ENCODE results near the gene TMEM178B.

The TMEM178B gene

DNA sequence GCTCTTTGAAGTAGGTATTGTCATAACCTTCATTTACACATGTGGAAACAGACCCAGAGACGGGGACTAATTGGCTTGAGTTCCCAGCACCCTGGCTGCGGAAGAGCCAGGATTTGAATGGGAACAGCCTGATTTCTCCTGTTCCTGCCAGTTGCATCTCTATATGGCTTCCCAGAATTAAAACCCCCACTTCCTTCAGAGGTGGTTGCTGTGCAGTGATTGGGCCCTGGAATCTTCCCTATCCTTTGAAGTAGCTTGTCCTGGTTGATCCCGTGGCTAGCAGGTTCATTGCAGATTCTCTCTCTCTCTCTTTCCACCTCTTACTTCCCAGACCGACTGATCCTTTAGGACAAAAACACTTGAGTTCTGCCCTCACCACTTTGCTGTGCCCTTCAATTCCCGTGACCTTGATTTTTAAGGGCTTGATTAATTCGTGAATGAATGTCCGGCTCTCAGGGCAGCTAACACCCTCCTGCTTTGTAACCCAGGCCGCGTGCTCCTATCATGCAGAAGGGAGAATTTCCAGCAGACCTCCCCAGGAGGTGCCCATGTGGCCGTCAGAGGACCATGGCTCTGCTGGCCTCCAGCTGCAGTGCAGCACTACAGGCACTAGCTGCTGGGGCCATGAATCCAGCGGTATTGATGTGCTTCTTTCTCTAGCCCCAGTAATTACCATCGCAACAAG, 356.7 kb downstream of the TMEM178B start:
- DNase-seq (ENCODE audit: low read depth in 2 of 2): no peak

DNA sequence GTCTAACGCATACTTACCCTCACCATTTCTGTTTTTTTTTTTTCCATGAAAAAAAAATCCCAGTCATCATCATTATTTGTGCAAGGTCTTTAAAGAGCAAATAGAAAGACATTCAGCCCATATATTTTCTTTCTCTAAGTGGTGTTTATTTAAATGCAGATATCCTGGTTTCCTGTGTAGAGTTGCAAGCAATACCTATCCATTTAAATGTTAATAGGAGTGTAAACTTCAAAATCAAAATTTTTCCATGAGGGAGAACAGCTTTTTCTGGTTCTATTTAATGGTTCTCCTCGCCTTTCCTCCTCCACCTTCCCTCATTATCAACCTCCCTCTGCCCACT, 357.2 kb downstream of the TMEM178B start:
- no peak for DNase-seq (ENCODE audit: low read depth in 2 of 2)

DNA sequence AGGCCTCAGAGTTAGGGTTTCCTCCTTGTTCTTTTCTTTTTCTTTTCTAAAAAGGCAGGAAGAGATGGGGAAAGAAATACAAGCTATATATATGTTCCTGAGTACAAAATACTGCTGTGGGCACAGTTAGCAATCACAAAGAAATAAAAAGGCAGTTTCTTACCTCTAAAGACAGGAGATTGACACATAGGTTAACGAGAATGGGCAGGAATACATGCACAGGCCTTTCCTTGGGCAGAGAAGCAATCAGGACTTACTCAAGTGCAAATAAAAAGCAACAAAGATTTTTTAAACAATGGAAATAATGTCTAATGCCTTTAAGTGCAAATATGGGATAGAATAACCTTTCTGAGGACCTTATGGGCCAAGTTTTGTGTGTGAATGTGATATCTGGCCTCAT, 357.8 kb downstream of the TMEM178B start:
- DNase-seq (ENCODE audit: low read depth in 2 of 2): no peak

DNA sequence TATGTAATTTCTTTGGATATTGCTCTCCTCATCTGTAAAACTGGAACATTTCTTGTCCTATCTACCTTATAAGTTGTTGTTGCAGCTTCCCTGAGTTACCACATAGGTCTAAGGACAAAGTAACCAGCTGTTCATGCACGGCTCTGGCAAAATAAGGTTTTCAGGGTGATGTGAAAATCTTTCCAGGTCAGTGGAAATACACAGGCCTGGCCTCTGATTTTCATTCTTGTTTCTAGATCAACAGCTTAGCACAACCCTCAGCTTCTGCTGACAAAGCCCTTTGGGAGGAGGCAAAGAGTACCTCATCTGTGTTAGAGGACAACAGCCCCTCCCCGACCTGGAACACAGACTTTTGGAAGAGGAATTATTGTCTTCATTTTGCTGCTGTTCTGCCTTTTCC, 359.8 kb downstream of the TMEM178B start:
- DNase-seq (ENCODE audit: low read depth in 2 of 2): no peak

DNA sequence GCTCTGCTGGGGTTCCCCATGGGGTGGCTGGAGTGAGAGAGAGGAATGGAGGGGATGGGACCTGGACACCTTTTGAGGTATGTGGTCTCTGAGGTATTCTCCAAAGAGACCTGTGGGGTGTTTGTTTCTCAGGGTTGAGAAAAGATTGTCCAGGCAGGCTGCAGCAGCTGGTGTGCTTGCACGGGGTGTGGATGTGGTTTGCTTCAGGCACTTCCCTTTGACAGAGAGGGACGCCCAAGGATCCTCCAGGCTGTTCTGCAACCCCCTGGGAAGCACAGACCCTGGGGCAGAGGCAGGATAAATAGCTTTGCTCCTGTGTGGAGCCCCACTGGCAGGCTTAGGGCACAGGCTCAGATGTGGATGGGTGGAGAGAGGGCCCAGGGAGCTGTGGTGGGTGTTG, 362.3 kb downstream of the TMEM178B start:
- no peak for DNase-seq (ENCODE audit: low read depth in 2 of 2)

DNA sequence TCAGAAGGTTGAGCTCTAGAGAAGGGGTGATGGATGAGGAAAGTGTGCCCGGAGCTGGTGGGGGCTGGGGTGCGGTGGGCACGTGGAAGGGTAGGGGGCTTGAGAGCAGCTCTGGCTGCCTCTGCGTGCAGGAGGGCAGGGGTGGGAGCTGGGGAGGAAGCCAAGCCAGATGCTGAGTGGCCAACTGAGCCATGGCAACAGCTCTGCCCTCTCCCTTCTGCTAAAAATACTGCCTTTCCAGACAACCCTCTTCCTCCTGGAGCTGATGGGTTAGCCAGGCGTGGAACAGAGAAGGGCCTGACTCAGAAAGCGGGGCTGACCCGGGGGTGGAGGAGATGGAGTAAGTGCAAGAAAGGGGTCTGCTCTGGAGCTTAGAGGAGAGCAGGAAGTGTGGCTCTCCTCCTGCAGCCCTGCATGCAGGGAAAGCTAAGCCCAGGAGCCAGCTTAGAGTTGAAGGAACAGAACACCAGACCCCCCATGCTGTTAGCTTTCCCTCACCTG, 362.8 kb downstream of the TMEM178B start:
- DNase-seq (ENCODE audit: low read depth in 2 of 2): no peak

DNA sequence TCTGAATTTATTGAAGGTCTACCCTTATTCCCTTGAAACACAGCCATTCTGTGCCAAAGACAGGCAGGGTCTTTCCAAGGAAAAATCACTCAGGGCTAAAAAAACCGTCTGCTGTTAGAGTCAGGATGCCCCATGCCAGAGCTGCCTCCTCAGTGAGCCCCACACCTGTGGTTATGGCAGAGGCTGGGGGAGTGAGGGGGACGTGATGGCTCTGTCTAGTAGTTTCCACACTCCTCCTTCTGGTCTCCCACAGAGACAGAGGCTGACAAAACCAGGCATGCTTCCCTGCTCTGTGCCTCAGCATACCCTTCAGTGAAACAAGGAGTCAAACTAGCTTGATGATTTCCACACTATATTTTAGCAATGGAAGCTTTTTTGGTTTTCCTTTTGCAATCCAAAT, 365.3 kb downstream of the TMEM178B start:
- no peak for DNase-seq (ENCODE audit: low read depth in 2 of 2)

DNA sequence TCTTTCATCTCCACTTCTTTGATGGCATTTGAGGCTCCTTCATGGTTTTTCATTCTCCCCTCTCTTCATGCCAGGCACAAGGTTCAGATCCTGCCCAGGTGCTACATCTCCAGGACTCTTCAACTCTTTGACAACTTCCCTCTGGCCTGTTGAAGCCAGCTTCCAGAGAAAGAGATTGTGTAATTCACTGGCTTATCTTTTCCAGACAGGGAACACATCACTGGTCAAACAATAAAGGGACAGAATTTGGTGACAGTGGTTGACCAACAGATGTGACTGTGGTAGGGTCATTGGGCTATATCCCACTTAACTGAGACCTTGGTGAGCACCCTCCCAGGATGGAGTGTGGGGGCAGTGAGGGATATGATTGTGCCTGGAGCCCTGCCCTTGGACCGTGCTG, 365.9 kb downstream of the TMEM178B start:
- DNase-seq (ENCODE audit: low read depth in 2 of 2): no peak

DNA sequence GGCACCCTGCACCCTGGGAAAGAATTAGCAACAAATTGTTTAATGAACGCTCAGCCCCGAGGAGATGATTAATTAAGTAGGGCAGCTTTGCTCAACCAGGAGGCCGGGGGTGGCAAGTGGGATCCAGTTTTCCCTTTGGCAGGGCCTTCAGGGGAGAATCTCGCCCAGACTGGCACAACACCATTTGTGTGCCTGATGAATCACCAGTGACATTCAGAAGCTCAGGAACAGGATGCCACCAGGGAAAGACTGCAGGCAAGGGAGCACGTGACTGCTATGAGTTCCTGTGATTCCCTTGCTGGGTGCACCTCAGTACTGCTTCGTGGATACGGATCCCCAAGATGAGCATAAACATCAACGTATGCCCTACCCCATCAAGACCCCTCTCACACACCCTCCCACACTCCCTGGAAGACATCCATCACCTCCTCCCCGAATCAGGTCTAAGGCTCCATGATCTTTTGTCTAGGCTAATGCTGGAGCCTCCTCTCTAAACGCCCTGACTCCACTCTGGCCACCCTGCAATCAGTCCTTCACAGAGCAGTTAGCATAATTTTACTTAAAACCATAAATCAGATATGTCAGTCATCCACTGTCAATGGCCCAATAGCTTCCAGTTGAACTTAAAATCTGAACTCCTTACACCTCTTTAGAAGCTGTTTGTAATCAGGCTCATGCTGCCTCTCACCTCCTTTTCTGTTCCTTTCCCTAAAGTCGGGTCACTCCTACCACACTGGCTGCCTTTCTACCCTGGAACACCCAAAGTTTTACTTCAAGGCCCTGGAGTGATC, 368.2 kb downstream of the TMEM178B start:
- no peak for DNase-seq (ENCODE audit: low read depth in 2 of 2)

DNA sequence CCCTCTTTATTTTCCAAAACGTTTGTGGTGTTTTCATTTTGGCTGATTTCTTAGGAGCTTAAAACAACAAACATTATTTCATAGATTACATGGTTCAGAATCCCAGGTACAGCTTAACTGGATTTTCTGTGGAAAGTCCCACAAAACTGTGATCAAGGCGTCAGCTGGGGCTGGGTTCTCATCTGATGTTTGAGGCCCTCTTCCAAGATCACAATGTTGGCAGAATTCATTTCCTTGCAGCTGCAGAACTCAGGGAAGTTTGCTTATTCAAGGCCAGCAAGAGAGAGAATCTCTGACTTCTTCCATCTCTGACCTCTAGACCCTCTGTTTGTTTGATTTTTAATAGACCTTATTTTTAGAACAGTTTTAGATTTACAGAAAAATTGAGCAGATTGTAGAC, 368.9 kb downstream of the TMEM178B start:
- DNase-seq (ENCODE audit: low read depth in 2 of 2): no peak

DNA sequence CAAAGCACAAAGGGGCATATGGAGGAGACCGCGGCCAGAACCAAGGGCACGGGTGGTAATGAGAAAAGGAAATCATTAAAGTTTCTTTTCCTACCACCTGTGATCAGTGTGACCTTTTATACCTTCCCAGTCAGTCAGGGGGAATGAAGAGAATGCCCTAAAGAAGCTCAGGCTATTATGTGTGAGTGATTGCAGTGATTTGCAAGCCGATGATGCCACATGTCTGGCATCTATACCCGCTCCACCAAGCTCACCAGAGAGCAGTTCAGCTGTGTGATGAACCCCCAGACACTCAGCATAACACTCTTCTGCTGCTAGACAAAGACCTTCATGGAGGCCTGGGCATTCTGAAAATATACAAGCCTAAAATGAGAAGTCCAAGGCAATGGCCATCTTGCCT, 371.1 kb downstream of the TMEM178B start:
- no peak for DNase-seq (ENCODE audit: low read depth in 2 of 2)

DNA sequence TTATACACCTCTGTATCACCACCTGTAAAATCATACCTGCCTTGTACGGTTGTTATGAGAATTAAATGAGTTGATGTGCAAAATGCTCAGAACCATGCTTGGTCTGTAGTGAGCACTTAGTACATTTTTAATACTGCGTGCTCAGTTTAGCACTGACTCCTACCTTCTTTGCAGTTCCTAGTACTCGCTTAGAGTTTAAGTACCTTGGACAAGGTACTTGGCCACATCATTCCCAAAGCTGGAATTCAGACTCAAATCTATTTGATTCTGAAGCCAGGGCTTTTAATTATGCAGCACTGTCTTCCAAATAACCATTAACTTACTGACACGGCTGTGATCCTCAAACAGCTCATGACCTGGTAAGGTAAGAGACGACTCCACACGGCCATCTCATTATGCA, 377.4 kb downstream of the TMEM178B start:
- DNase-seq (ENCODE audit: low read depth in 2 of 2): no peak

DNA sequence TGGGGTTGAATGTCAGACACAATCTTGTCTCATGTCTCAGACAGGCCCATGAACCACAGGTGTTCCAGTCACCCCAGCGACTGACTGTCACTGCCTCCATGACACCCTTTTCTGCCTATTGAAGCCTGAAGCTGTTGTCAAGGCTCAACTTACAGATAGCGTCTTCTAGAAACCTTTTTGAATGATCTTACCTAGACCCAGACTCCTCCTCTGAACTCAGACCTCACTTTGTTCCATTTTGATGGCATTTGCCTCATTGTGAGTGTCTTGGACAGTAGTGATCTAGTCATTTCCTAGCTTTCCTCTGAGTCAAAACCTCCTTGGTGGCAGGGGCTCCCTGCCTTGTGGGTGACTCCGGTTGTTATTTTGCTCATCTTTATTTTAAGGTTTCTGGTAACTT, 379.0 kb downstream of the TMEM178B start:
- DNase-seq (ENCODE audit: low read depth in 2 of 2): no peak

DNA sequence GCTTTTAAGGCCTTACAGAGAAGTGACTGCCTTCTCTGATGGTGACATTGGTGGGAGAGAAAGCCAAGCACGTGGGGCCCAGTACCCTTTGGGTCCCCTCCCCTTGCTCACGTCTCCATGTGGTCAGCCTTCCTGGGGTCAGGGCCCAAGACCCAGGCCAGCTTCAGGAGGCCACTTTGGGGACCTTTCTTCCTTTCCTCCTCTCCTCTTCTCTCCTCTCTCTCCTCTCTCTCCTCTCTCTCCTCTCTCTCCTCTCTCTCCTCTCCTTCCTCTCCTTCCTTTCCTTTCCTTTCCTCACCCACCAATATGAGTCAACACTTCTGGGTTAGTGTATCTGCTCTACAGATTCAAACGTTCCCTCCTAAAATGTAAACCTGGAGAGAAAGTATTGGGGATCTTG, 380.5 kb downstream of the TMEM178B start:
- DNase-seq (ENCODE audit: low read depth in 2 of 2): no peak

DNA sequence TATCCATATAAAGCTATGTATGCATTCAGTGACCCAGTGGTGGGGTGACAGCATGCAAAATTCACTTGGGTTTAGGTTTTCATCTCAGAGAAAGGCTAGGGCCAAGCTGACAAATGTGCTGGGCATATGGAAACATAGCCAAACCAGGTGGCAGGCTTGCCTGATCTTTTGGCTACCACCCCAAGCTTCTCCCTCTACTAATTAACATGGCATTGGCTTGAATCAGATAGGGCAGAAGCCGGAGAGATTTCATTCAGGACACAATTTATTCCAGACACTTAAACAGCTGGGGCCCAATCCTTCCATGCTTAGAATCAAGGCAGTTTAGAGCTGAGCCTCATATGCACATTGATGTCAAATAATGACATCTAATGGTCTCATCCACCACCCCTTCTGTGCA, 381.9 kb downstream of the TMEM178B start:
- DNase-seq (ENCODE audit: low read depth in 2 of 2): no peak

DNA sequence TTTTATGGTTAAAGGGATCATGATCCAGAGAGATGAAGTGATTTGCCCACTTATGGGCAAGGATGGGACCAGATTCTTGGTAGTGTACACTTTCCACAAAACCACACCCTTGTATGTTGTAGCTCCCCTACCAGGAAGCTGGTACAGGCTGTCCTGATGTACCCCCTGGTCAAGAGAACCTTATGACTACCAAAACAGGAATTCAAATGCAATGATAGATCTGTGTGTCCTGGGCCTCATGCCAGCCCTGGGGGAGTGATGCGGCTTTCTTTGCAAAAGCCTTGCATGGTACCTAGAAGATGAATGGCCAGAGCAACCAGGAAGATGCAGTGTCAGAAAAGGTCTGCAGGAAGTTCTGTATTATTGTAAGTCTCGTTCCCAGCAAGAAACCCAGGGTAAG, 382.4 kb downstream of the TMEM178B start:
- DNase-seq (ENCODE audit: low read depth in 2 of 2): no peak

DNA sequence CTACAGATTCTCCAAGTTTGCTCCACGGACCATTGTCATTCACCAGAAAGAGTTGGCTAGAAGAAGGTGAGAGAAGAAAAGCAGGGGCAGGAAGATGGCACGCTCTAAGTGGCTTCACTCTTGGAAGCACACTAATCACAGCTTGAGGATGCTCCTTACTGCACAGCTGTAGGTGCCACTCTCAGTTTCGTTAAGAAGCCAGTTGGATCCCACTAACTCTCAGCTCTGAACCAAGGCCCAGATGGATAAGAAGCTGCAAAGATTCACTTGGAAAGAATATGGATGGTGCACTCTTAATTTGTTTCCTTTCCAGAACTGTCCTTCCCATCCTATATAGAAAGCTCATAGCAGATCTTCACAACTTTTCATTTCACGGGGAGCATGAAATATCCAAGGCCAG, 382.8 kb downstream of the TMEM178B start:
- no peak for DNase-seq (ENCODE audit: low read depth in 2 of 2)

DNA sequence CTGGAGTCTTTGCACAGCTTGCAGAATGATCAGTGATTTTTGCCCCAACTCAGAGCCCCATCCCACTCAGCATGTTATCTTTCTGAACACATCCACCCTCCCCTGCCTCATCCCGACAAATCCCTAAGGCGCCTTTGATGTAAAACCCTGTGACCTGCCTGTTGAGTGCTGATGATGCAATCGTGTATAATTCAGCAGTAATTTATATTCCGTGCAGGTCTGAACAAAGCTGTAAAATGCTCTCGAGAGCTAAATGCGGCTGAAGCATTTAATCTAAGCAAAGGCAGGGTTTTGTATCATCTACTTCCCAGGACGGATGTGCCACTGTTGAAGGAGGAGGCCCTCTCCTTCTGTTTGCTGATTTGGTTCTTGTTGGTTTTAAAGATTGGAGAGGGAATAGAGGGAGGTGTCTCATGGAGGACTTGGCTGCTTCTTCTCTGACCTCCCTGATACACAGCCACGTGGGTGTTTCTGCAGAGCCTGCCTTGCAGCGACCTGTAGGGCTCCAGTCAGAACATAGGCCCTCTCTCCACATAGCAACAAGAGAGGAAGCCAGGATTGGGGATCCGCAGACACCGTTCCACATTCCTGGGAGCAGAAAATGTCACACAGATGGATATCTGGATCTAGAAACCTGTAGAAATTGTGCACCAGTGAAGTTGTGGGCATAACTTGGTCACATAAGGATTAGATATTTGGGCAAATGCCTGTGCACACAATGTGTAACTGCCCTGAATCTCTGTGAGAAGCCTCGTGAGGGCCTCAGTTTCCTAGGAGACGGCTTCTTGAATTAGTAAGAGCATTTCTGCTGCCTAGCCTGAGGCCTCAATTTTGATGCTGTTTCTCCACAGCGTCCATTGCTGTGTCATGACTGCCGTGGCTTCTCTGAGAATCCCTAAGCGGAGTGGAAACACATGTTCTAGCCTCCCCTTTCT, 387.2 kb downstream of the TMEM178B start:
- no peak for DNase-seq (ENCODE audit: low read depth in 2 of 2)

DNA sequence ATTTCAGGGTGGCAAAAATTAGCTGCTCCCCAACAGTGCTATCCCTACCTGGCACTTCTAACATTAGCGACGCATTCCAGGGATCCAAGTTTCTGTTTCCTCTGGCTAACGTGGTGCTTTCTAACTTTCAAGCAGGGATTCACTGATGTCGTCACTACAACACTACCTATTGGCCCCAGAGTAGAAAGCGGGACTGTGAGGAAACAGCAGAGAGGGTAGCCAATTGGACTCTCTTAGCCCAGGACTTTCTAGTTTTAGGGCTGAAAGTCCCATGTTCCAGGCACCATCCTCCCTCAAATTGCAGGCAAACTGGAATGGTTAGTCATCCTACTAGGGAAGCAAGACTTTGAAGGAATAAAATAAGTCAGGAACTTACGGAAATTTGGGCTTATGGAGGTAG, 388.1 kb downstream of the TMEM178B start:
- DNase-seq (ENCODE audit: low read depth in 2 of 2): no peak

DNA sequence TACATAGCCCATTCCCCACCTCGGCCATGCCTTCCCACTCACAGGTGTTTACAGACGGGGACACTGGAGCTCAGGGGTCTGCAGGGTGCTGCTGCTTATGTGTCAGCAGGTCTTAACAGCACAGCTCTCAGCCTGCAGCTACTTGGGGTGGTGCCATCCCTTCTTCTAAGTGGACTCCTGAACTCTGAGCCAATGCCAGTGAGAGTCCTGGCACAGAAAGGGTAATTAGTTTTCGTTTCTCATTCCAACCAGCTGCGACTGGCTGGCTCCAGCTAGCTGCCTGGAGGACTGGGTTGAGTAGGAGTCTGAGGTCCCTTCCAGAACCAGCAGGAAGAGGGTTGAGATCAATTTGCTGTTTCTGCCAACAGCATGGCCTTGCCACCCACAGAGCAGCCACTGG, 389.1 kb downstream of the TMEM178B start:
- no peak for DNase-seq (ENCODE audit: low read depth in 2 of 2)

DNA sequence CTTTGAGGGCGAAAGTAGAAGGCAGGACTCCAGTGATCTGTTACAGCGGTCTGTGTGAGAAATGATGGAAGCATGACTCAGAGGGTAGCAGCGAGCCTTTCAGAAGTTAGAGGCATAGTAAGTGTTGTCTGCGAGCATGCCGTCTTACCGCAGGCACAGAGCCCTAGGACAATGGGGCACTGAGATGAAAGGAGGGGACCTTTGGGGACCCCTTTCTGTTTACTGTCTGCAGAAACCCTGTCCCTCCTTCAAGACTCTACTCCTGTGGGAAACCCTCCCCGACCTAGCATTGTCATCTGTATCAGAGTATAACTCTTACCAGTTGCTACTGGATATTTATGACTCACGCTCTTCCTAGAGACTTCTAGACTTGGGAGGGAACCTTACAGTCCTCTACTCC, 390.1 kb downstream of the TMEM178B start:
- DNase-seq (ENCODE audit: low read depth in 2 of 2): no peak

DNA sequence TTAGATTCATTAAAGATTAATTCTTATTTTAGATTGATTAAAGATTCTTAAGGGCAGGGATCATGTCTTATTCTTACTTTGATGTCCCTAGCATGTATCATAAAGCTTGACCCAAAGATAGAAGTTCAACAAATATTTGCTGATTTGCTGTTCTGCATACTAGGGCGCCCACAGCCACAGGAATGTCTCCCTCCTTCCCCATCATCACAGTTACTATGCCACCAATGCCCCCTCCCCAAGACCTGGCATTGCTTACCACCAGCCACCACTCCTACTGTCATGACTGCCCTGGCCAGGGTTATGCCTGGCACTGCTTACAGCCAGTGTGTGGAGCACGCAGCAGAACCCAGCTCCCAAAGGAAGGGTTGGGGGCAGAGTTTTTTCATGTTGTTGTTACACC, 390.7 kb downstream of the TMEM178B start:
- no peak for DNase-seq (ENCODE audit: low read depth in 2 of 2)

Measured in stimulated activated CD8-positive, alpha-beta memory T cell treated with anti-CD3 and anti-CD28 coated beads, Interleukin-2, amount 100 ng/mL, for 1 hour (primary cell).